Panc1 (cell line): ENCODE measurements around the gene C11orf21. TPM values are rescaled to one million over a fixed set of nuclear protein-coding genes. Genes with fewer than 3 reads are reported as not detected.
"Not testable (repeated sequence)": the region's sequence is repeated elsewhere in the genome, so short reads cannot be mapped to it uniquely, and the experiment has no call there.

Experiments used
- ATAC-seq: fragments of 200-7000 bp; cut with Tn5 transposase; 2 replicates; pipeline ENCODE4 v1.9.1; 2020; ENCODE audit warnings: mild to moderate bottlenecking, moderate library complexity
- BruUV-seq: library from RNA; stranded (reverse); fragments of 400-500 nt; replicated peaks from 2 replicates; lab custom pipeline; 2021; lab: Mats Ljungman, UMichigan
- CTCF ChIA-PET: fragments of 300-600 bp; sonication (Branson Sonifier 250); formaldehyde crosslinking; loops from one replicate; lab custom pipeline; 2022; ENCODE audit warnings: antibody characterized with exemption; lab: Charles Lee
- POLR2A ChIA-PET: fragments of 300-600 bp; sonication (Branson Sonifier 250); formaldehyde crosslinking; loops from one replicate; lab custom pipeline; 2022; ENCODE audit warnings: antibody characterized with exemption; lab: Charles Lee
- DNase-seq: peaks from one replicate; pipeline ENCODE4 v3.0.0-alpha.2; 2010; ENCODE audit warnings: low read depth, low spot score
- H3K27ac ChIP-seq: 2 replicates; pipeline ENCODE4 v1.5.1; 2011; ENCODE audit warnings: mild to moderate bottlenecking, low read length, inconsistent platforms
- H3K27me3 ChIP-seq: fragments of 200-500 bp; sonication (Bioruptor generic); 2 replicates; pipeline ENCODE4 v1.6.0; 2014; ENCODE audit warnings: low read length, inconsistent platforms; ENCODE audit not compliant: control insufficient read depth, insufficient read depth
- H3K36me3 ChIP-seq: fragments of 200-500 bp; sonication (Bioruptor generic); 2 replicates; pipeline ENCODE4 v1.5.1; 2014; ENCODE audit warnings: inconsistent platforms, mild to moderate bottlenecking, low read length, moderate library complexity; ENCODE audit not compliant: control insufficient read depth, insufficient read depth
- H3K4me1 ChIP-seq: 2 replicates; pipeline ENCODE4 v1.5.1; 2011; ENCODE audit warnings: inconsistent platforms, mild to moderate bottlenecking, low read length, moderate library complexity; ENCODE audit not compliant: control insufficient read depth, insufficient read depth
- H3K4me3 ChIP-seq, 2 experiments: 2 replicates each; pipeline ENCODE4 v1.5.1; 2011 to 2012; ENCODE audit warnings: low read depth in 2 of 2, low read length in 2 of 2, mild to moderate bottlenecking in 2 of 2, inconsistent platforms in 1 of 2, moderate library complexity in 1 of 2
- H3K9me3 ChIP-seq: fragments of 200-500 bp; sonication (Bioruptor generic); 2 replicates; pipeline ENCODE4 v1.5.1; 2014; ENCODE audit warnings: low read depth, mild to moderate bottlenecking, inconsistent platforms, low read length, moderate library complexity; ENCODE audit not compliant: control insufficient read depth, insufficient read depth
- CTCF ChIP-seq: fragments of 450-650 bp; IDR thresholded peaks from 2 replicates; pipeline ENCODE4 v1.5.1; 2017; ENCODE audit warnings: mild to moderate bottlenecking
- POLR2AphosphoS5 ChIP-seq: IDR thresholded peaks from 2 replicates; pipeline ENCODE4 v1.6.1; 2012; ENCODE audit warnings: mild to moderate bottlenecking, low read depth, low read length, moderate library complexity
- REST ChIP-seq, 2 experiments: IDR thresholded peaks; 2 replicates each; pipeline ENCODE4 v1.6.1; 2011 to 2012; ENCODE audit warnings: low read depth in 2 of 2, control low read depth in 1 of 2, low read length in 1 of 2, mild to moderate bottlenecking in 1 of 2, moderate library complexity in 1 of 2; ENCODE audit not compliant: insufficient read depth in 1 of 2
- SIN3A ChIP-seq: IDR thresholded peaks from 2 replicates; pipeline ENCODE4 v1.6.1; 2012; ENCODE audit warnings: low read depth, mild to moderate bottlenecking, low read length, moderate library complexity, borderline replicate concordance; ENCODE audit not compliant: insufficient read depth
- TCF7L2 ChIP-seq: IDR thresholded peaks from 2 replicates; pipeline ENCODE4 v1.6.1; 2011; ENCODE audit warnings: mild to moderate bottlenecking, low read depth, low read length, inconsistent platforms
- in situ Hi-C: cut with HindIII; loops from 2 replicates; pipeline ENCODE4 v1.10.0; 2016; ENCODE audit warnings: low sequenced_read_pairs, low pct_unique_long_range_greater_than_20kb
- intact Hi-C: fragments of 100-400 bp; cut with micrococcal nuclease; formaldehyde crosslinking; loops from one replicate; pipeline ENCODE4 v1.10.0; 2022; ENCODE audit not compliant: unreplicated experiment
- total RNA-seq: library from RNA; stranded (reverse); gene quantifications from one replicate; pipeline ENCODE4 v1.2.1, GENCODE V29; 2021; ENCODE audit not compliant: unreplicated experiment

C11orf21 gene
- total RNA-seq, 1 experiment from 2014 or later = 0.31 TPM

GRCh38 chr11:2289350-2289749 lies 12.4 kb downstream of the C11orf21 start:
- no peak for DNase-seq

DNA sequence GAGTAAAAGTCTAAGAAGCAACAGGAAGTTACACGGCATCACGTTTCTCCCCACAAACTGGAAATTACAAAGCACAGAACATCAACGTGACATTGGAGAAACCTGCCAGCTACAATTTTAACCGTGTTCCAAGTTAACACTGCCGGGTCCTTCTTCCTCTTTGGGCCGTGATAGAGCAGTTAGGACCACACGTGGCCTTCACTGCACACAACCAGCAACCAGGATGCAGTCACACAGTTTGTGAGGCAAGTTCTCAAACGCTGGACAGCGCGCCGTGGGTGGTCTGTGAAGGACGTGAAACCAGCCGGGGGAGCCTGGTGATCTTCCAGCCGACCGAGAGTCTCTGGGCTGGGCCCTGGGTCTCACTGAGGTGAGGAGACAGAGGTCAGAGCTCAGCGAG lies 14.6 kb downstream of the C11orf21 start:
- no peaks in the 10 kb centered on the region for H3K9me3 ChIP-seq
- TF ChIP-seq POLR2AphosphoS5 = no peak
- TF ChIP-seq REST (IDR thresholded peaks at IDR 0.05; ENCODE audit: insufficient read depth in 1 of 2, low read depth in 2 of 2, low read length in 1 of 2) = no peak
- no peak for TF ChIP-seq SIN3A
- TF ChIP-seq CTCF = no peak
- TF ChIP-seq TCF7L2 = no peak
- H3K36me3 ChIP-seq = no peaks in the 10 kb centered on the region
- no peak for ATAC-seq
- peaks cover 9% of the 10 kb centered on the region for H3K4me1 ChIP-seq
- intact Hi-C loops (no loop called here), in situ Hi-C loops (no loop called here)
- no TSS peak for BruUV-seq
- H3K4me3 ChIP-seq = no peak overlapping the region
- H3K27me3 ChIP-seq = peaks cover 22% of the 10 kb centered on the region
- ChIA-PET CTCF (interaction anchor here (1.1 kb wide), 1 partner anchor 78 kb away, joined by 3 read pairs; no protein-coding TSS in a partner anchor), POLR2A (interaction anchor here (0.6 kb wide), 1 partner anchor 138 kb away, joined by 3 read pairs; no protein-coding TSS in a partner anchor)
- DNase-seq = no peak
- H3K27ac ChIP-seq = no peak overlapping the region

More at GRCh38 chr11:2289350-2289749, 12.4 kb downstream of the C11orf21 start:
- intact Hi-C loops = no loop called here
- TF ChIP-seq CTCF = no peak
- TF ChIP-seq POLR2AphosphoS5 = no peak
- no peak for TF ChIP-seq REST (IDR thresholded peaks at IDR 0.05; ENCODE audit: insufficient read depth in 1 of 2, low read depth in 2 of 2, low read length in 1 of 2)
- TF ChIP-seq SIN3A = no peak
- TF ChIP-seq TCF7L2 = no peak
- Histone ChIP-seq H3K4me1 (peaks cover 9% of the 10 kb centered on the region), H3K36me3 (no peaks in the 10 kb centered on the region), H3K4me3 (no peak overlapping the region), H3K27ac (no peak overlapping the region), H3K27me3 (peaks cover 4% of the 10 kb centered on the region; the same call in 1 of the 2 replicates), H3K9me3 (no peaks in the 10 kb centered on the region)
- ChIA-PET CTCF (interaction anchor here (0.6 to 1.2 kb wide), 2 partner anchors 90 to 130 kb away, joined by 3 read pairs; no protein-coding TSS in a partner anchor), POLR2A (interaction anchor here (0.6 kb wide), 1 partner anchor 478 kb away, joined by 9 read pairs; no protein-coding TSS in a partner anchor)
- in situ Hi-C loops = no loop called here
- BruUV-seq = no TSS peak
- ATAC-seq = no peak

GRCh38 chr11:2286350-2286749 lies 15.4 kb downstream of the C11orf21 start:
- CTCF ChIA-PET, H3K27ac ChIP-seq, H3K4me3 ChIP-seq, H3K9me3 ChIP-seq, ATAC-seq, intact Hi-C loops, H3K4me1 ChIP-seq, in situ Hi-C loops, DNase-seq, BruUV-seq, POLR2A ChIA-PET, H3K36me3 ChIP-seq: not testable (repeated sequence)
- peaks cover 28% of the 10 kb centered on the region for H3K27me3 ChIP-seq
